Adrenal gland (tissue), 12 donors: ENCODE data around the gene KLK14. TPM values are rescaled to one million over a fixed set of nuclear protein-coding genes. Genes with fewer than 3 reads are reported as not detected.

Experiments
- DNase-seq, 7 donors: peaks; one replicate each; pipeline ENCODE4 v3.0.0-alpha.2; 2019 to 2020
- H3K27ac ChIP-seq, 5 donors: fragments of 200-600 bp; sonication (generic) in 4 of 5; 1 replicate in 3 of 5; 2 replicates in 2 of 5; pipeline versions ENCODE4 v1.5.1 to v1.8.0; 2016 to 2020; ENCODE audit warnings: mild to moderate bottlenecking in 1 of 5
- H3K27me3 ChIP-seq: fragments of 200-600 bp; 2 replicates; pipeline ENCODE4 v1.8.0; 2021
- H3K36me3 ChIP-seq, 2 donors: fragments of 200-600 bp; replicated peaks in 1 of 2; 1 replicate in 1 of 2; 2 replicates in 1 of 2; pipeline versions ENCODE4 v1.5.1 to v1.8.0; 2018 to 2022
- H3K4me1 ChIP-seq, 2 donors: fragments of 200-600 bp; replicated peaks in 1 of 2; 1 replicate in 1 of 2; 2 replicates in 1 of 2; pipeline versions ENCODE4 v1.5.1 to v1.8.0; 2018 to 2021
- H3K4me3 ChIP-seq, 4 donors: fragments of 200-600 bp; sonication (generic) in 3 of 4; one replicate each; pipeline ENCODE4 v1.5.1; 2016 to 2018
- H3K9me3 ChIP-seq, 3 donors: fragments of 200-600 bp; sonication (generic) in 1 of 3; replicated peaks in 1 of 3; 1 replicate in 2 of 3; 2 replicates in 1 of 3; pipeline versions ENCODE4 v1.5.1 to v1.8.0; 2016 to 2021
- CTCF ChIP-seq, 6 experiments: fragments of 450-650 bp in 4 of 6; fragments of 200-600 bp in 2 of 6; sonication (generic) in 1 of 6; IDR thresholded peaks; 1 replicate in 5 of 6; 2 replicates in 1 of 6; pipeline versions ENCODE4 v1.5.1 to v1.8.0; 2016 to 2021; ENCODE audit warnings: antibody characterized with exemption in 6 of 6, mild to moderate bottlenecking in 2 of 6, moderate library complexity in 1 of 6
- POLR2A ChIP-seq, 2 donors: fragments of 450-650 bp; IDR thresholded peaks; one replicate each; pipeline ENCODE4 v1.6.1; 2017; ENCODE audit warnings: antibody characterized with exemption in 2 of 2, mild to moderate bottlenecking in 2 of 2, moderate library complexity in 1 of 2
- WGBS, 4 donors: extraction: QIAGEN DNeasy Blood & Tissue Kit in 2 of 4; methylation state at CpG; one replicate each; pipeline versions ENCODE4 v1.1.5 to v1.1.7; 2013 to 2017; 5-methylcytosine and 5-hydroxymethylcytosine counted together
- intact Hi-C, 2 donors: fragments of 100-400 bp; cut with DNase I; formaldehyde crosslinking; loops; one replicate each; pipeline versions ENCODE4 v1.14.1 to v1.15.0; 2022 to 2023
- polyA plus RNA-seq, 3 donors: library from polyadenylated mRNA; stranded (reverse); fragments of 200-250 nt in 2 of 3; fragments of 350-450 nt in 1 of 3; fragmentation: Illumina TruSeq in 1 of 3; extraction: RNeasy Lipid Tissue Mini Kit (QIAGEN cat#74804) in 1 of 3; gene quantifications; one replicate each; pipeline ENCODE4 v1.2.3, GENCODE V29; 2013 to 2014
- total RNA-seq, 9 donors: library from RNA; depleted of rRNA in 4 of 9; stranded (reverse); fragments of >200 nt in 4 of 9; fragments of 120-200 nt in 1 of 9; fragmentation: NEBNext Ultra II Directional in 1 of 9; extraction: Animal tissue kit (Norgen Biotek cat#: 25700) in 1 of 9; gene quantifications; one replicate each; pipeline versions ENCODE4 v1.1.0 to v1.2.4, GENCODE V29; 2013 to 2023
- donor health status: healthy with polysubstance abuse.
- donor health status: Bipolar disorder and iron deficiency.
- donor health status: DM: yes; HTN: yes; CAD: no.
- donor health status: DM: no; HTN: no; CAD: no.
- donor health status: DM: no; HTN: no; CAD: no.
- donor health status: DM: yes; HTN: yes; CAD: no.

KLK14 gene
- total and polyA plus RNA-seq, 12 donors: 0.25 to 0.81 (median 0.57) TPM; not detected in 8

GRCh38 chr19:51066393-51067186 is 16.1 kb downstream of the KLK14 start:
- Histone ChIP-seq H3K27ac (no peak overlapping the region), H3K27me3 (no peaks in the 10 kb centered on the region), H3K4me1 (peaks cover 3 to 5% of the 10 kb centered on the region in 2 donors), H3K9me3 (no peaks in the 10 kb centered on the region), H3K36me3 (no peaks in the 10 kb centered on the region), H3K4me3 (no peak overlapping the region)
- 68 to 74% (median 70%) methylated on average over 7 of the region's 7 CpGs for WGBS, 4 donors
- intact Hi-C loops: no loop called here
- TF ChIP-seq CTCF (IDR thresholded peaks at IDR 0.05): no peak
- no peak for TF ChIP-seq POLR2A (IDR thresholded peaks at IDR 0.05)
- DNase-seq: no peak

DNA sequence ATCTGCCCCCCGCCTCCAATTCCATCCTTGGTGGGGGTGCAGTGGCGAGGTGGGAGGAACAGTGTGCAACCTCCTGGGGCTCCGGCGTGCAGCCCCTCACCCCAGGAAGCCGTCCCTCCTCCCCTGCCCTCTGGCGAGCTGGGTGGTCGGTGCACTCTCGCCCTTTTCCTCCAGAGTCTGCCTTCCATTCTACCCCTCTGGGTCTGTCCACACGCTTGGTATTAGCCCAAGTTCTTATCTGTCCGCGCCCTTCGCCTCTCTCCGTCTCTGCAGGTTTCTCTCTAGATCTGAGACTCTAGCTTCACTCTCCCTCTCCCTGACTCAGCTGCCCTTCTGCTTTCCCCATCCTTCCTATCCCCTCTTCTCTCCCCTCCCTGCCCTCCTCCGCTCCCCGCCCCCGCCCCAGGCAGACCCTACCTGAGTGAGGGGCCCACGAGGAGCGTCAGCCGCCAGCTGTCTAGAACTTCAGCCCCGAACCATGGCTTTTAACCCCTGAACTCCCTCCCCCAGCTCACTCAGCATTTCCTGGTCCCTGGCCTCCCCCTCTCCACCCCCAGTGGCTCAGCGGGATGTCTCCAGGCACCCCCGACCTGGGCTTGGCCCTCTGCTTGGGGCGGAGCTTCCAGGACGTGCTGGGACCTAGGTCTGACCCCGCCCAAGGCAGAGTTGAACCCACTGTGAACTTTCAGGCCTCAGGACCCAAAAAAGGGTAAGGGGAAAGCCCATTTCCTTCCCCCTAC is 17.3 kb downstream of the KLK14 start:
- 13 to 18% (median 16%) methylated on average over 15 to 25 of the region's 25 CpGs for WGBS, 4 donors
- TF ChIP-seq CTCF (IDR thresholded peaks at IDR 0.05) (no peak), POLR2A (IDR thresholded peaks at IDR 0.05) (no peak)

GRCh38 chr19:51064534-51065220 is 18.0 kb downstream of the KLK14 start, which contains the start of gene KLK13:
TSS of gene KLK13 (minus strand) at chr19:51065092. CDS start at chr19:51065067, 25 bp downstream.
- intact Hi-C loops: no loop called here
- peak in 5 of 7 donors; percentile 14 to 60 (median 40) for DNase-seq
- peak within 1 kb of the TSS in 1 of 4 donors; percentile 44 for H3K4me3 ChIP-seq

More for the DNA sequence above, 17.3 kb downstream of the KLK14 start:
- Histone ChIP-seq H3K36me3 (no peaks in the 10 kb centered on the region), H3K27me3 (no peaks in the 10 kb centered on the region), H3K4me1 (peaks cover 3 to 5% of the 10 kb centered on the region in 2 donors), H3K27ac (no peak overlapping the region), H3K4me3 (peak overlapping the region in 1 of 4 donors; percentile 44), H3K9me3 (no peaks in the 10 kb centered on the region)
- intact Hi-C loops: no loop called here
- DNase-seq: no peak

More at GRCh38 chr19:51064534-51065220, 18.0 kb downstream of the KLK14 start, which contains the start of gene KLK13:
- WGBS, 4 donors: 12 to 20% (median 15%) methylated on average over 24 to 38 of the region's 38 CpGs
- TF ChIP-seq POLR2A (IDR thresholded peaks at IDR 0.05): no peak
- TF ChIP-seq CTCF (IDR thresholded peaks at IDR 0.05): no peak
- no peaks in the 10 kb centered on the region for H3K27me3 ChIP-seq
- no peaks in the 10 kb centered on the region for H3K36me3 ChIP-seq
- no peak within 1 kb of the TSS for H3K27ac ChIP-seq
- H3K4me1 ChIP-seq: peaks cover 3 to 5% of the 10 kb centered on the region in 2 donors
- no peaks in the 10 kb centered on the region for H3K9me3 ChIP-seq
